Kasumi-1 (cell line): Measurements from ENCODE around the gene GSS.

Experiments used
- DNase-seq, 2 experiments: peaks; one replicate each; lab custom pipeline; 2025; lab: John Stamatoyannopoulos, UW

GSS gene

GRCh38 chr20:34955231-34956040, at the start of gene GSS, which contains the start of gene MYH7B:
TSS of gene GSS (minus strand) at chr20:34955806. CDS start at chr20:34951852, 3,954 bp downstream.
TSS of gene MYH7B (plus strand) at chr20:34955868. CDS start at chr20:34978006, 22,138 bp downstream.
- DNase-seq, result peak; percentile 94 to 96

- DNase-seq, result no peak
Measured at GRCh38 chr20:35004749-35005462, 49.3 kb upstream of the GSS start.

- DNase-seq, result no peak
Measured at GRCh38 chr20:35004051-35004725, 48.6 kb upstream of the GSS start.

- no peak for DNase-seq
Measured at GRCh38 chr20:35003211-35004031, 47.8 kb upstream of the GSS start.

- no peak for DNase-seq
Measured at GRCh38 chr20:35002426-35003210, 47.0 kb upstream of the GSS start.

- DNase-seq, result peak in 1 of 2 experiments; percentile 3
Measured at GRCh38 chr20:35001596-35002362, 46.2 kb upstream of the GSS start.

- no peak for DNase-seq
Measured at GRCh38 chr20:35000922-35001595, 45.5 kb upstream of the GSS start.

- no peak for DNase-seq
Measured at GRCh38 chr20:35000311-35000921, 44.8 kb upstream of the GSS start.

- no peak for DNase-seq
Measured at GRCh38 chr20:34999782-35000181, 44.2 kb upstream of the GSS start.

- no peak for DNase-seq
Measured at GRCh38 chr20:34999021-34999451, 43.4 kb upstream of the GSS start.

GRCh38 chr20:34998331-34998950, 42.8 kb upstream of the GSS start:
- no peak for DNase-seq

GRCh38 chr20:34997774-34998173, 42.2 kb upstream of the GSS start:
- DNase-seq, result no peak

- DNase-seq, result no peak
Measured at GRCh38 chr20:34997131-34997561, 41.5 kb upstream of the GSS start.

- no peak for DNase-seq
Measured at GRCh38 chr20:34996243-34997028, 40.8 kb upstream of the GSS start.

GRCh38 chr20:34995696-34996095, 40.1 kb upstream of the GSS start:
- no peak for DNase-seq

- DNase-seq, result no peak
Measured at GRCh38 chr20:34995192-34995591, 39.6 kb upstream of the GSS start.

GRCh38 chr20:34994509-34995131, 39.0 kb upstream of the GSS start:
- no peak for DNase-seq
